Subcutaneous adipose tissue (tissue), 4 donors: ENCODE data around the gene PALD1. TPM values are rescaled to one million over a fixed set of nuclear protein-coding genes. Genes with fewer than 3 reads are reported as not detected.

Source experiments
- total RNA-seq, 4 donors: library from RNA; depleted of rRNA; stranded (reverse); fragments of >200 nt; gene quantifications; one replicate each; pipeline ENCODE4 v1.1.0, GENCODE V29; 2016
- TF ChIP-seq, protein P1 (sequence below): fragments of 450-650 bp; IDR thresholded peaks from one replicate; pipeline ENCODE4 v1.5.1; 2016; ENCODE audit warnings: low read depth, mild to moderate bottlenecking, control low read depth, antibody characterized with exemption, moderate library complexity

PALD1 gene
- total RNA-seq, 4 donors from 2014 or later, result 1.0 to 4.5 (median 2.9) TPM

DNA sequence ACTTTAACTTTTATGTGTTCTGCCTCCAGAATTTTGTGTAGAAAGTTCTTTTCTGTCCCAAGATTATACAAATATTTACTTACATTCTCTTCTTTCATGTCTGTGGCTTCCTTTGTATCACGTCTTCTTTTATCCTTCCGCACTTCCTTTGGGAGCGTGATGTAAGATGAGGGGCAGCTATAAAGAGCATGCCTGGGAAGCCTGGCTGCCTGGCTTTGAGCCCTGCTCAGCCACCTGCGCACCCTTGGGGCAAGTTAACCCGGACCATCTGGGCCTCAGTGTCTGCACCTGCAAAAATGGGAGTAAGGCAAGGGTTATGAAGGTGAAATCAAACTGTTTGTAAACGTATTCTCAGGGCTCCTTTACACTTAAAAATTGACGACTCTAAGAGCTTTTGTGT is 25.2 kb downstream of the PALD1 start:
- TF ChIP-seq, protein P1, sequence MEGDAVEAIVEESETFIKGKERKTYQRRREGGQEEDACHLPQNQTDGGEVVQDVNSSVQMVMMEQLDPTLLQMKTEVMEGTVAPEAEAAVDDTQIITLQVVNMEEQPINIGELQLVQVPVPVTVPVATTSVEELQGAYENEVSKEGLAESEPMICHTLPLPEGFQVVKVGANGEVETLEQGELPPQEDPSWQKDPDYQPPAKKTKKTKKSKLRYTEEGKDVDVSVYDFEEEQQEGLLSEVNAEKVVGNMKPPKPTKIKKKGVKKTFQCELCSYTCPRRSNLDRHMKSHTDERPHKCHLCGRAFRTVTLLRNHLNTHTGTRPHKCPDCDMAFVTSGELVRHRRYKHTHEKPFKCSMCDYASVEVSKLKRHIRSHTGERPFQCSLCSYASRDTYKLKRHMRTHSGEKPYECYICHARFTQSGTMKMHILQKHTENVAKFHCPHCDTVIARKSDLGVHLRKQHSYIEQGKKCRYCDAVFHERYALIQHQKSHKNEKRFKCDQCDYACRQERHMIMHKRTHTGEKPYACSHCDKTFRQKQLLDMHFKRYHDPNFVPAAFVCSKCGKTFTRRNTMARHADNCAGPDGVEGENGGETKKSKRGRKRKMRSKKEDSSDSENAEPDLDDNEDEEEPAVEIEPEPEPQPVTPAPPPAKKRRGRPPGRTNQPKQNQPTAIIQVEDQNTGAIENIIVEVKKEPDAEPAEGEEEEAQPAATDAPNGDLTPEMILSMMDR, result no peak

DNA sequence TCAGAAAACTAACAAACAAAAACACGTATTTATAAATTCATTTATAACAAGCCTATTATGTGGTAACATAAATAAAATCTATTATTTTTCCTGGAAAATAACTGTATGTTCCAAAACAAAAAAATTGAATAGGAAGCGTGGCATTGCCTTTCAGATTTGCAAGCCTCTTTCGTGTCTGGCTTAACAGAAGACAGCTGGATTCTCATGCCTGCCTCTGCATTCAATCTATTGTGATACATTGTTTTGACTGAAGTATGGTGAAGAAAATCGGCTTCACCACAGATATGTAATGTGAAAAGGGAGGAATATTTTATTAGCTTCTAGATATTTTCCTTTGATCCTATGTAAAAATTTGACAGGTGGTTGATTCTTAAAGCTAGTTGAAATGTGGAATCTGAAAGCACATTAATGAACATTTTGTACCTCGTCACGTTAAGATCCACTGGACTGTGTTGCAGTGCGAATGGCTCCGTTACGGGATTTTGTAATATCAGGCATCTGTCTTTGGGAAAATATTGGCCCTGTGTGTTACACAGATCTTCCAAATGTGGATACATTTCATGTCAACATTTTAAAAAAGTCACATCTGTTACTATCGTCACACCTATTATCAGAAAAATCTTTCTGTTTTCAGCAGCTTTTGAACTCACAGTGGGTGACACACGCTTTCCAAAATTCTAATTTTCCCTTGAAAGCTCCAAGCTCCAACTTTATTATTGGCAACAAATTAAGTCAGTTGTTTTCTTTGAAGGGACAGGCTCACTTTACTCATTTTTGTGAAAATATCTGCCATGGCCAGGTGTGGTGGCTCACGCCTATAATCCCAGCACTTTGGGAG is 26.2 kb downstream of the PALD1 start:
- TF ChIP-seq, protein P1, result no peak

DNA sequence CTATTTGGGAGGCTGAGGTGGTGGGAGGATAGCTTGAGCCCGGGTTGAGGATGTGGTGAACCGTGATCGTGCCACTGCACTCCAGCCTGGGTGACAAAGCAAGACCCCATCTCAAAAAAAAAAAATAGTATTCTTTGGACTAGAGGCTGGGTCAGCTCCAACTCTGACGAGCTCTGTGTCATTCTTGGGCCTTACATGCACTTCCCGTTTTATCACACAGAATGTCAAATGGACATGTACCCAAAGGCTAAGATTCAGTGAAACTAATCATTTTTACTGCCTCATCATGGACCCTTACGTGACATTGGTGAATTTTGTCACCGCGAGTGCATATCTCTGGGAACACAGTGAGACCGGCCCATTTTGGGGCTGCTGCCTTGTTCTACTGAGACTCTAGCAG is 27.3 kb downstream of the PALD1 start:
- TF ChIP-seq, protein P1, result no peak

DNA sequence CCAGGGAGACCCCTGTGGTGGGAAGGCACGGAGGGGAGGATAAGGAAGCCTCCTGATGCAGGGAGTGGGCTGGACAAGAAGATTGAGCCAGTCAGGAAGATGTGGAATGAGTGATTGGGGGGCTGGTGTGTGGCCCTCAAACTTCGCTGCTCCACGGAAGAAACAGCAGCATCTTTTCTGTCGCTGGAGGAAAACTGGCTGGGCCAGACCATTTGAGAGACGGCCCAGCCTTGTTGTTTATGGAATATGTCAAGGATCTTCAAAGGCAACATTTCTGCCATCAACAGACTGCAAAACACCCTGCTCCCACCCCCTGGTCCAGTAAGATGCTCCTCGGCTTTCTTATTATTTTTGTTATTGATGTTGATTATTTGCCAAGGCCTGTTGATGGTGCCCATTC is 29.4 kb downstream of the PALD1 start:
- TF ChIP-seq, protein P1, result no peak

DNA sequence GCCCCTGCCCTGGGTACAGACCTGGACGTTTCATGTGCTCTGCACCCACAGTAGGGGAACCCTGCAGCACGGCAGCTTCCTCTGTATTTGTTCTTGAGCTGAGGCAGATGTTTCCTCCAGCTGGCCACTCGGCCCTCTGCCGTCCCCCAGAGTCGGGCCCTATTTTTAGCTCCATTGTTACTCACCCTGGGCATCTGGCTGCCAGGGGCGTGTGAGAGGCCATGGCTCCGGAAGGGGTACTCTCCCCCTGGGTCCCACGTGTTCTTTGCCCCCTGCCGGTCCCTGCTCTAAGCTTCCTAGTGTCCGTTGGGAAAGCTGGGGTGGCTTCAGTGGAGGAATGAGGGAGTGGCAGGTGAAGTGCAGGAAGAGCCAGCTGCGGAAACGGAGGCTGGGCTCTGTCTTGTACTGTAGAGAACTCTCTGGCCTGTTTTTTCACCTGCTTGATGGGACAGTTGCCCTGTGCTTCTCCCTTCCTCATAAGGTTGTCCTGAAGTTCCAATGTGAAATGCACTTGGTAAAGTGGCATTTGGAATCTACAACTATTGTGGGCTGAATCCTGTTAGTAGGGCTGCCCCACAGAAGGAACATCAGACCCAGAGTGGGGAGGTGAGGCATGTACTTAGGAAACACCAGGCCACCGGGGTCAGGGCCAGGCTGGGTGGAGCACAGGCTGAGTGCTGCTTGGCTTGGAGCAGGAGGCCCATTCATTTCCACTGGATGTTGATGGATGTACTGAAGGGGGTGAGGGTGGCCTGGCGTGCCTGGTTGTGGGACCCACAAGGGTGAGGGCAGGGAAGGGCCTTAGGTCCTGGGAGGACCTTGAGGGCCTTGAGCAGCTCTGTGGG is 30.6 kb downstream of the PALD1 start:
- TF ChIP-seq, protein P1, result no peak

DNA sequence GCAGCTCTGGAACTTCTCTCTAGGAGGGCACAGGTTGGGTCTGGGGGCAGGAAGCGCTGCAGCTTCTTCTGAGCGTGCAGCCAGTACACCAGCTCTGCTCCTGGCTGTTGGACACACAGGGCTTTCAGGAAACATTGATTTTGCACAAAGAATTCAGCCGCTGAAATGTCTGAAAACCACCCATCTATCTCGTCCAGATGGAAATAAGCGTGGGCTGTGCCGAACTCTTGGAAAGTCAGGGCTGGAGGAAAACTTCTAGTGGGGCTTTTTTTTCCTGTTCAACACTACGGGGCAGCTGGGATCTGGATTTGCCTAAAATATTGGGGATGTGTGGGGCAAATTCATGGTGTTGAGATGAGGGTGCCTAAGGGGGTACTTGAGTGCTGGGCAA is 31.2 kb downstream of the PALD1 start:
- TF ChIP-seq, protein P1, result no peak

DNA sequence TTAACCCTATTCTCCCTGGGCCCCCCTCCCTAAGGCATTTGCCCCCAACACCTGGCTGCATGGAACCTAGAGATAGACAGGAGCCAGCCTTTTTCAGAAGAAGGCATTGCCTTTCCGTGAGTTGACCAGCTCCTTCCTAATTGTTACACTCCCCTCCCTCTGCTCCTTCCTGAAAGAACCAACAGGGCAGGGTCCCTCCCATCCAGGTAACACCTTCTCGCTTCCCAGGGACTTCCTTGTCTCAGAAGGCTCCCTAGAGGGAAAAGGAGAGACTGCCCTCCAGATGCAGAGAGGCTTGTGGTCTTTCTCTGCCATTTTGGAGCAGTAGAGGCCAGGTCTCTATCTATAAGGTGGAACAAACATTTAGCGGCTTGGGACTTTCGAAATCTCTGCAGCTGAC is 31.9 kb downstream of the PALD1 start:
- TF ChIP-seq, protein P1, result no peak
